CD1c-positive myeloid dendritic cell (primary cell): Measurements from ENCODE around the gene TCF21.
"Not testable (repeated sequence)": the region's sequence is repeated elsewhere in the genome, so short reads cannot be mapped to it uniquely, and the experiment has no call there.

Source experiments
- DNase-seq: peaks from one replicate; pipeline ENCODE4 v3.0.0-alpha.2; 2016; ENCODE audit errors: extremely low spot score

The TCF21 gene

DNA sequence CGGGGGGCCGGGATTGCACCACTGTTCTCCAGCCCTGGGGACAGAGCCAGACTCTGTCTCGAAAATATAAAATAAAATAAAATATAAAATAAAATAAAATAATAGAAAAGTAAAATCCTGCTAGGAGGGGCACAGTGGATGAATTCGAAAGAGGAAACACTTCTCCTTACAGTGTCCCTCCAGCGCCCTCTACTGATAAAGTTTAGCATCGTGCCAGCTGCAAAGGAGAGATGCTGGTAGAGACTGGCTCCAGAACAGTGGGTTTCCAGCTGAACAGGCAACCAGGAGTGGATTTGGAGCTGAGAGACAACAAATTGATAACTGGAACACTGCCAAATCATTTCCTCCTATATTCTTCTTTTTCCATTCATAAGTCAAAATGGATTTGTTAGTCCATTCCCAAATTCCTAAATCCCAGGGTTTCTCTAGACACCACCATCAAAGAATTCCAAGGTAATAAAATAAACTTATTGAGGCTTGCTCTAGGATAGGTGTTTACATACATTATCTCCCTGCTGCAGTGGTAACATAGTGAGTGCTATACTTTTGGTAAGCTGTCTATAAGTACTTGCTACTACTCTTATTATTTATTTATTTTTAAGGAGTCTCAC lies 32.4 kb downstream of the TCF21 start:
- peak; percentile 80 for DNase-seq

DNA sequence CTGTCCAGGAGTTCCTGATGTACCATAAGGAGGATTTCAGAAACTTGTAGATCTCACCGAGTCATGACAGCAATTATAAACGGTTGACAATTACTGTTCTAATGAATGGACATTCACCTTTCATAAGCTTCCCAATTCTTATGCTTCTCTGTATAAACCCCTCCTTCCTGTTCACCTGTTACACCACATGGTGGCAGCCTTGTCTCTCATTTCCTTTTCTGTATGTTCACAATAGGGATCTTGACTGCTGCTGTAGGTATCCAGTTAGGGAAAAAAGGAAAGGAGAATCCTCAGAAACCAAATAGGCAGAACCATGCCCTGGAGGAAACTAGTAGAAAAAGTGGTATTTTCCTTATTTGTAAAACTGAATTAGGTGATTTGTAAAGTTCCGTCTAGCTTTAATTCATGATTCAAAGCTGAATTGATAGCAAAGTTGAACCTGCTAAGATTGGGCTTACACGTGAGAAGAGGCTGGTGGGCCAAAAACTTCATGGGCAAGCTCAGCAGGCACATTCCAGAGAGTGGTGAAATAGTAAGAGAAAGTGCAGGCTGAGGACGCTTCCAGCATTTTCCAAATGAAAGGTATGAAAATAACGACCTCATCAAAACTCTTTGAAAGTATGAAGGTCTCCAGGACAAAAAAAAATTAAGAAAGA lies 35.2 kb downstream of the TCF21 start:
- DNase-seq, result peak; percentile 65

DNA sequence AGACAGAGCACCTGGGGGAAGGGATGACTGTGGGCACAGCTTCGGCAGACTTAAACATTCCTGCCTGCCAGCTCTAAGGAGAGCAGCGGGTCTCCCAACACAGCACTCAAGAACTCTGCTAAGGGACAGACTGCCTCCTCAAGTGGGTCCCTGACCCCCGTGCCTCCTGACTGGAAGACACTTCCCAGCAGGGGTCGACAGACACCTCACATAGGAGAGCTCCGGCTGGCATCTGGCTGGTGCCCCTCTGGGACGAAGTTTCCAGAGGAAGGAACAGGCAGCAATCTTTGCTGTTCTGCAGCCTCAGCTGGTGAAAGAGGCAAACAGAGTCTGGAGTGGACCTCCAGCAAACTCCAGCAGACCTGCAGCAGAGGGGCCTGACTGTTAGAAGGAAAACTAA lies 42.3 kb downstream of the TCF21 start:
- DNase-seq, result not testable (repeated sequence)

DNA sequence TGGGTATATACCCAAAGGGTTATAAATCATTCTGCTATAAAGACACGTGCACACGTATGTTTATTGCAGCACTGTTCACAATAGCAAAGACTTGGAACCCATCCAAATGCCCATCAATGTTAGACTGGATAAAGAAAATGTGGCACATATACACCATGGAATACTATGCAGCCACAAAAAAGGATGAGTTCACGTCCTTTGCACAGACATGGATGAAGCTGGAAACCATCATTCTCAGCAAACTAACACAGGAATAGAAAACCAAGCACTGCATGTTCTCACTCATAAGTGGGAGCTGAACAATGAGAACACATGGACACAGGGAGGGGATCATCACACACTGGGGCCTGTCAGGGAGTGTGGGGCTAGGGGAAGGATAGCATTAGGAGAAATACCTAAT lies 47.4 kb downstream of the TCF21 start:
- not testable (repeated sequence) for DNase-seq

DNA sequence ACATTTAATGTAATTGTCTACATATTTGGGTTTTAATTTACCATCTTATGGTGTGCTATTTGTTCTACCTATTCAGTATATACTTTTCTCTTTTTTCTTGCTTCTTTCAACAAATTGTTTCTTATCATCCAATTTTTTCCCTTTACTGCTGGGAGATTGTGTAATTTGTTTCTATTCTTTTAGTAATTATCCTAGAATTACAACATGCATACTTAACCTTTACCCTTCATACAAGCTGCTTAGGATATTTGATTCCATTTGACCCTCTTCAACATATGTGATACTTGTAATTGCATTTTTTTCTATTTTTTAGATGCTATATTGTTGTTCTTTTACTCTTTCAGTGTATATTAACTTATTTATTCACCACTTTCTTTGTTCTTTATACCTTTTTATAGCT lies 49.0 kb downstream of the TCF21 start:
- no peak for DNase-seq

DNA sequence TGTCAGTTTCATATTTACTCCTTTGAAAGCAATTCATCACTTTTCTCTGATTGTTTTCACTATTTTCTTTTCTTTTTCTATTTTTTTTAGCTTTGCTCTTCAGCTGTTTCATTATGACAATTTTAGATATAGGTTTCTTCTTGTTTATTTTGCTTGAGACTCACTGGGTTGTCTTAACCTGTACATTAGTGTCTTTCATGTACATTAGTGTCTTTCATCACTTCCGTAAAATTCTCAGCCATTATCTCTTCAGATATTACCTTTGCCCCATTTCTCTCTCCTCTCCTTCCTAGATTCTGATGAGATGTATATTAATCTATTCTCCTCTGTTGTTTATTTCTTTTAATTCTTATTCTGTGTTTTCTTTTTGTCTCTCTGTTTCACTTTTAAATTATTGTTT lies 49.6 kb downstream of the TCF21 start:
- DNase-seq, result no peak

DNA sequence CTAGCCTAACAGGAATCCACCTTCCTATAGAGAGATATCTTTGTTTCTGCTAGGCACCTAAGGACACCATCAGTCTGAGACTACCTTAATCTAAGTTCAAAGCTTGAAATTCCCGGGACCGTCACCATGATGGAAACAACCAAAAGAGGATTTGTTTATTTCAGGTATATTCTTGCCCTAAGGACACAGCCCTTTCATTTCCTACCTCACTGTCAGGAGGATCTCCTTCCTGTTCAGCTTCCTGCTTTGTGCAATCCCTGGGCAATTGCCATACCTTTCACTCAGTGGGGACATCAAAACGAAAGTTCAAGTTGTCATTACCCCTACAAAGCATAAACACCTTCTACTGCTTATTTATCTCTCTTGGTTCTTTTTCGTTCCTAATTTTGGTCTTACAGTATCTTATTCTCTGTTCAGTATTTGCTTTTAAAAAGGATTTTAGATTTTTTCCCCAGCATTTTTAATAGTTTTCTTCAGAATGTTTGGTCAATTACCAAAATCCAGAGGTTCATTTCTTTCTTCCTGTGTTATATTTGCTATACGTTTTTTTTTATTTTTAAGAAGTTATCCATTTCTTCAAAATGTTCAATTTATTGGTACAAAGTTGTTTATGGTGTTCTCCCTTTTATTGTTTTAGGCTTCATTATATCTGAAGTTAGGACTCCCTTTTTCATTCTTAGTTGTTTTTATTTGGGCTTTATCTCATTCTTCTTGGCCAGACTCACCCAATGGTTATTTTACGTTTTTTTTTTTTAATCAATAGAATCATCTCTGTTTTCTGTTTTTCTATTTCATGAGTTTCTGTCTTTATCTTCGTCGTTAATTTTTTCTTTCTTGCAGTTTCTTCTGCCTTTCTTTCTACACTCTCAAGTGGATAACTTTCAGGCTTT lies 51.1 kb downstream of the TCF21 start:
- DNase-seq, result no peak
